Measurements from ENCODE around the gene TUBB6. TPM values are rescaled to one million over a fixed set of nuclear protein-coding genes. Genes with fewer than 3 reads are reported as not detected.
A peak's percentile ranks its signal among the peaks of the same experiment; 100 is the strongest.

The TUBB6 gene
- total RNA-seq (2014; rRNA removed; shearing (Covaris generic)), result 126 TPM in 2 replicates

- peak; percentile 46 for DNase-seq (ENCODE audit: low spot score)
Observed at GRCh38 chr18:12307701-12308385, at the start of gene TUBB6. Gene TUBB6 (plus strand): TSS chr18:12308241. CDS start chr18:12308293, 52 bp downstream.

GRCh38 chr18:12258719-12259705, 49.0 kb upstream of the TUBB6 start:
- DNase-seq (ENCODE audit: low spot score), result no peak

GRCh38 chr18:12262748-12263147, 45.3 kb upstream of the TUBB6 start:
- no peak for DNase-seq (ENCODE audit: low spot score)

- DNase-seq (ENCODE audit: low spot score), result no peak
Observed at GRCh38 chr18:12264864-12265263, 43.2 kb upstream of the TUBB6 start.

GRCh38 chr18:12271376-12272235, 36.4 kb upstream of the TUBB6 start:
- peak; percentile 71 for DNase-seq (ENCODE audit: low spot score)

GRCh38 chr18:12274793-12275192, 33.2 kb upstream of the TUBB6 start:
- no peak for DNase-seq (ENCODE audit: low spot score)

GRCh38 chr18:12276736-12277554, 31.1 kb upstream of the TUBB6 start:
- DNase-seq (ENCODE audit: low spot score), result no peak

- no peak for DNase-seq (ENCODE audit: low spot score)
Observed at GRCh38 chr18:12278215-12278671, 29.8 kb upstream of the TUBB6 start.

- peak; percentile 68 for DNase-seq (ENCODE audit: low spot score)
Observed at GRCh38 chr18:12278741-12279682, 29.0 kb upstream of the TUBB6 start.

- DNase-seq (ENCODE audit: low spot score), result no peak
Observed at GRCh38 chr18:12279781-12280531, 28.1 kb upstream of the TUBB6 start.

GRCh38 chr18:12281861-12282260, 26.2 kb upstream of the TUBB6 start:
- DNase-seq (ENCODE audit: low spot score), result no peak

- DNase-seq (ENCODE audit: low spot score), result no peak
Observed at GRCh38 chr18:12282442-12283039, 25.5 kb upstream of the TUBB6 start.

- no peak for DNase-seq (ENCODE audit: low spot score)
Observed at GRCh38 chr18:12283256-12283655, 24.8 kb upstream of the TUBB6 start.

GRCh38 chr18:12283666-12284065, 24.4 kb upstream of the TUBB6 start:
- DNase-seq (ENCODE audit: low spot score), result no peak

GRCh38 chr18:12287131-12287681, 20.8 kb upstream of the TUBB6 start:
- DNase-seq (ENCODE audit: low spot score), result no peak

- peak; percentile 56 for DNase-seq (ENCODE audit: low spot score)
Observed at GRCh38 chr18:12287684-12288402, 20.2 kb upstream of the TUBB6 start.

- no peak for DNase-seq (ENCODE audit: low spot score)
Observed at GRCh38 chr18:12288403-12288755, 19.7 kb upstream of the TUBB6 start.

- DNase-seq (ENCODE audit: low spot score), result no peak
Observed at GRCh38 chr18:12290086-12290485, 18.0 kb upstream of the TUBB6 start.
